Cardiac muscle cell (in vitro differentiated cells and primary cell): ENCODE results near the gene PRDX5. TPM values are rescaled to one million over a fixed set of nuclear protein-coding genes. Genes with fewer than 3 reads are reported as not detected.

Experiments used
- DNase-seq, 2 donors: peaks; one replicate each; pipeline versions ENCODE4 v3.0.0 to v3.0.0-alpha.2; 2010 to 2017; ENCODE audit warnings: low read depth in 1 of 2, low spot score in 1 of 2
- H3K27ac ChIP-seq: fragments of 200-600 bp; sonication (generic); 2 replicates; pipeline ENCODE4 v1.5.1; 2016
- H3K27me3 ChIP-seq: fragments of 200-600 bp; sonication (generic); 2 replicates; pipeline ENCODE4 v1.6.0; 2016; ENCODE audit warnings: control low read depth
- H3K36me3 ChIP-seq: fragments of 200-600 bp; sonication (generic); 2 replicates; pipeline ENCODE4 v1.5.1; 2016; ENCODE audit warnings: control low read depth
- H3K4me1 ChIP-seq: fragments of 200-600 bp; sonication (generic); 2 replicates; pipeline ENCODE4 v1.8.1; 2017; ENCODE audit warnings: low read depth, mild to moderate bottlenecking, mixed run types
- H3K4me3 ChIP-seq: fragments of 200-600 bp; sonication (generic); 2 replicates; pipeline ENCODE4 v1.5.1; 2016; ENCODE audit warnings: mild to moderate bottlenecking
- H3K9me3 ChIP-seq: fragments of 200-600 bp; sonication (generic); 2 replicates; pipeline ENCODE4 v1.5.1; 2017; ENCODE audit warnings: low read depth, mild to moderate bottlenecking, control low read depth
- polyA plus RNA-seq: library from polyadenylated mRNA; unstranded; fragments of >200 nt; fragmentation: Nextera tagmentation; extraction: Ambion mirVana; gene quantifications from 2 replicates; pipeline ENCODE4 v1.2.1, GENCODE V29; 2016
- total RNA-seq: library from RNA; depleted of rRNA; stranded (reverse); fragments of >200 nt; gene quantifications from 2 replicates; pipeline ENCODE4 v1.2.3, GENCODE V29; 2016
- TF ChIP-seq, protein P1 (sequence below): IDR thresholded peaks from 2 replicates; pipeline ENCODE4 v1.5.1; 2012; ENCODE audit warnings: low read depth, mild to moderate bottlenecking, low read length

PRDX5 gene
- total and polyA plus RNA-seq, 2 experiments from 2014 or later: 500 to 784 TPM

DNA sequence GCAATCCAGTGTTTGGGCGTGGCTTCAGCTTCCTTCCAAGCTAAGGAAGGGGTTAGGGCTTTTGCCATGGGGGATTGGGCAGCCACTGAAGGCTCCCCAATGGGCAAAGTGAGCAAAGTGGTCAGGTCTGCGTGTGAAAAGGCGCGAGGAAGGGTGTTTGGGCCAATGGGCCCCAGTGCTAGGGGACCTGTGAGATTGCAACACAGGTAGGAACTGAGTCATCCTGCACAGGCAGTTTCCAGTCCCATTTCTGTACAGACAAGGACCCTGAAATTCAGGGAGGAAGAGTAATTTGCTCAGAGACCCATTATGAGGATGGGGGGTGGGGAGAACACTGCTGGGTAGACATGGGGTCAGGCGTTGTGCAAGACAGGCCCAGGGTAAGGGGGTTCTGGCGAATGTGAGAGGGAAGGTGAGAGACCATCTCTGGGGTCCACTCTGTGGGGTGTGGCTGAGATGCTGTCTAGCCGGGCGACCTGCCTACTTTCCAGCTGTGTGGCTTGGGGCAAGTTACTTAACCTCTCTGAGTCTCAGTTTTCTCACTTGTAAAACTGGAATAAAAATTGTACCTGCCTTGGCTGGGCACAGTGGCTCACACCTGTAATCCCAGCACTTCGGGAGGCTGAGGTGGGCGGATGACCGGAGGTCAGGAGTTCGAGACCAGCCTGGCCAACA lies 29.4 kb downstream of the PRDX5 start:
- Histone ChIP-seq H3K4me1 (peaks cover 4% of the 10 kb centered on the region), H3K36me3 (no peaks in the 10 kb centered on the region), H3K27me3 (no peaks in the 10 kb centered on the region), H3K27ac (no peak overlapping the region), H3K9me3 (no peaks in the 10 kb centered on the region), H3K4me3 (no peak overlapping the region)
- DNase-seq: no peak
- TF ChIP-seq, protein P1, sequence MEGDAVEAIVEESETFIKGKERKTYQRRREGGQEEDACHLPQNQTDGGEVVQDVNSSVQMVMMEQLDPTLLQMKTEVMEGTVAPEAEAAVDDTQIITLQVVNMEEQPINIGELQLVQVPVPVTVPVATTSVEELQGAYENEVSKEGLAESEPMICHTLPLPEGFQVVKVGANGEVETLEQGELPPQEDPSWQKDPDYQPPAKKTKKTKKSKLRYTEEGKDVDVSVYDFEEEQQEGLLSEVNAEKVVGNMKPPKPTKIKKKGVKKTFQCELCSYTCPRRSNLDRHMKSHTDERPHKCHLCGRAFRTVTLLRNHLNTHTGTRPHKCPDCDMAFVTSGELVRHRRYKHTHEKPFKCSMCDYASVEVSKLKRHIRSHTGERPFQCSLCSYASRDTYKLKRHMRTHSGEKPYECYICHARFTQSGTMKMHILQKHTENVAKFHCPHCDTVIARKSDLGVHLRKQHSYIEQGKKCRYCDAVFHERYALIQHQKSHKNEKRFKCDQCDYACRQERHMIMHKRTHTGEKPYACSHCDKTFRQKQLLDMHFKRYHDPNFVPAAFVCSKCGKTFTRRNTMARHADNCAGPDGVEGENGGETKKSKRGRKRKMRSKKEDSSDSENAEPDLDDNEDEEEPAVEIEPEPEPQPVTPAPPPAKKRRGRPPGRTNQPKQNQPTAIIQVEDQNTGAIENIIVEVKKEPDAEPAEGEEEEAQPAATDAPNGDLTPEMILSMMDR: no peak

GRCh38 chr11:64348383-64349024 lies 30.6 kb downstream of the PRDX5 start:
- TF ChIP-seq, protein P1: no peak
- no peaks in the 10 kb centered on the region for H3K36me3 ChIP-seq
- no peak for DNase-seq
- no peak overlapping the region for H3K4me3 ChIP-seq
- no peaks in the 10 kb centered on the region for H3K27me3 ChIP-seq
- no peak overlapping the region for H3K27ac ChIP-seq
- peaks cover 4% of the 10 kb centered on the region for H3K4me1 ChIP-seq
- no peaks in the 10 kb centered on the region for H3K9me3 ChIP-seq

DNA sequence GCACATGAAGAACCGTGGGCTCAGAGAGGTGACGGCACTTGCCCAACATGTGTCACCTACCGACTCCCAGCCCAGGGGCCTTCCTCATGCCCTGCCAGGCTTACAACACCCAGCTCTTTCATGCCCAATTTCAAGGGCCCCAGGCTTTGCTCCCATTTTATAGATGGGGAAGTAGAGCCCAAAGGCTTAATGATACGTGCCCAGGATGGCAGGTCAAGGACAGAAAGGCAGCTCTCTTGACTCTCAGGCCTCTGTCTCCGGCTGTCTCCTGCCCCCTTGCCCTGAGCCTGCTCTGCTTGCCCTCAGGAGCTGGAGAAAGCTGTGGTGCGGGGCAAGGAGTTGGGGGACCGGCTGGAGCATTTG lies 31.1 kb downstream of the PRDX5 start:
- H3K4me3 ChIP-seq: no peak overlapping the region
- DNase-seq: no peak
- H3K27ac ChIP-seq: no peak overlapping the region
- TF ChIP-seq, protein P1: no peak
- peaks cover 4% of the 10 kb centered on the region for H3K4me1 ChIP-seq
- H3K27me3 ChIP-seq: no peaks in the 10 kb centered on the region
- no peaks in the 10 kb centered on the region for H3K36me3 ChIP-seq
- H3K9me3 ChIP-seq: no peaks in the 10 kb centered on the region

DNA sequence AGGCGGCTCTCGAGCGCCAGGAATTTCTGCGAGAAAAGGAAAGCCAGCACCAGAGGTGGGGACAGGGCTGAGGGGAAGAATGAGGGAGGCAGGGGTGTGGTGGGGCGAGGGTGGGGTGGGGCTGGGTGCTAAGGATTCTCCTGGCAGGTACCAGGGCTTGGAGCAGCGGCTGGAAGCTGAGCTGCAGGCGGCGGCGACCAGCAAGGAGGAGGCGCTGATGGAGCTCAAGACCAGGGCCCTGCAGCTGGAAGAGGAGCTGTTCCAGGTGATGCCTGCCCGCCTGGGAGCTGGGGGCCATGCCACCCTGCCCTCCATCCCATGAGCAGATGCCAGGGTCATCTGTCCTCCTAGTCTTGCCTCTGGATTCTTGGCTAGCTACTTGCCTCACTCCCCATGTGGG lies 31.5 kb downstream of the PRDX5 start:
- TF ChIP-seq, protein P1: no peak
- Histone ChIP-seq H3K4me1 (peaks cover 4% of the 10 kb centered on the region), H3K4me3 (no peak overlapping the region), H3K36me3 (no peaks in the 10 kb centered on the region), H3K27ac (no peak overlapping the region), H3K9me3 (no peaks in the 10 kb centered on the region), H3K27me3 (no peaks in the 10 kb centered on the region)
- no peak for DNase-seq

GRCh38 chr11:64351136-64351631 lies 33.3 kb downstream of the PRDX5 start:
- H3K36me3 ChIP-seq: no peaks in the 10 kb centered on the region
- H3K4me3 ChIP-seq: no peak overlapping the region
- TF ChIP-seq, protein P1: no peak
- DNase-seq: no peak
- no peaks in the 10 kb centered on the region for H3K9me3 ChIP-seq
- no peaks in the 10 kb centered on the region for H3K27me3 ChIP-seq
- H3K4me1 ChIP-seq: peaks cover 9% of the 10 kb centered on the region
- no peak overlapping the region for H3K27ac ChIP-seq
